D341Med (cell line): ENCODE measurements around the gene SPR.

Experiments used
- DNase-seq: peaks from one replicate; pipeline ENCODE4 v3.0.0; 2012; ENCODE audit warnings: low spot score

Gene SPR

DNA sequence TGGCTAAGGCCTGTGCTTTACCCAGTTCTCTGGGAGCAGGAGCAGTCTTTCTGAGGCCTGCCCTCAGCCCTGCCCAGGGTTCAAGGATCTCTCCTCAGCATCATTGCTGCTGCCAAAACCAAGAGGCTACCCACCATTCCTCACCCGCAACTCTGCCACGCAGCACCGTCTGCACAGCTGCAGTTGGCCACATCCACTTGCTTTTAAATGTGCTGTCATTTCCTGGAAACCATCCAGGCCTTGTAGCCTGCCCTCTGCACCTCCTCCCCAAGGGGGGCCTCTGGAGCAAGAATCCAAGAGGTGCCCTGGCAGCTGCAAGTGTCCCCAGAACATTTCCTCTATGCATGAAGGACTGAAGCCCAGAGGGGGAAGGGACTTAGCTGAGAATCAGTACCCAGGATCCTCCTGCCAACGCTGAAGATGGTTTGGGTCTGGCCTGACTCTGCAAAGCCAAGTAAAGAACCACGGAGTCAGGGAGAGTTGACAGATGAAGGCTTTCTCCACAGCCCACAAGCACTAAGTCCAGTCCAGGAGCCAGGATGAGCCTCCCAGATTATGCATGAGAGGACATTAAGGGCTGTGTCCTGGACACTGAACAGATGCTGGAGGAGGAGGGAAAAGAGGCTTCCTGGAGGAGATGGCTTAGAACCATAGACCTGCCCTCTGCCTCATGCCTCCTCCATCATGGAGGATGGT is 45.0 kb downstream of the SPR start:
- DNase-seq, result no peak

DNA sequence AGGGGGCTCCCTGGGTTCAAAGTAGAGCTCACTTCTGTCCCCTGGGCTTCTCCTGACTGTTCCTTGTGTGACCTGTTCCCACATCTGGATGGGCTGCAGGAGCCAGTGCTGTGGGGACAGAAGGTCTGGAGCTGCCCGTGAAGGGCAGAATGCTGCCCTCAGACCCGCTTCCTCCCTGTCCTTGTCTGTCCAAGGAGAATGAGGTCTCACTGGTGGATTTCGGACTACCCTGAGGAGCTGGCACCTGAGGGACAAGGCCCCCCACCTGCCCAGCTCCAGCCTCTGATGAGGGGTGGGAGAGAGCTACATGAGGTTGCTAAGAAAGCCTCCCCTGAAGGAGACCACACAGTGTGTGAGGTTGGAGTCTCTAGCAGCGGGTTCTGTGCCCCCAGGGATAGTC is 45.6 kb downstream of the SPR start:
- no peak for DNase-seq

DNA sequence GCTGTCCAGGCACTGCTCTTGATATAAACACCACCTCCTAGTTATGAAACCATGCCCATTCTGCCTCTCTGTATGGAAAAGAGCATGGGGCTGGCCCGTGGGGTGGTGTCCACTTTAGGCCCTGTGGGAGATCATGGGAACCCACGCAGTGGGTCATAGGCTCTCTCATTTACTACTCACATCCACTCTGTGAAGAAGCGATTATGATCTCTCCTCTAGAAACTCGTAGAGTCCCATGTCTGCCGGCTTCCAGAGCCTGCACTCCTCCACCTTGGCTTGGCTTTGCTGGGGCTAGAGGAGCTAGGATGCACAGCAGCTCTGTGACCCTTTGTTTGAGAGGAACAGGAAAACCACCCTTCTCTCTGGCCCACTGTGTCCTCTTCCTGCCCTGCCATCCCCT is 46.0 kb downstream of the SPR start:
- DNase-seq, result no peak

DNA sequence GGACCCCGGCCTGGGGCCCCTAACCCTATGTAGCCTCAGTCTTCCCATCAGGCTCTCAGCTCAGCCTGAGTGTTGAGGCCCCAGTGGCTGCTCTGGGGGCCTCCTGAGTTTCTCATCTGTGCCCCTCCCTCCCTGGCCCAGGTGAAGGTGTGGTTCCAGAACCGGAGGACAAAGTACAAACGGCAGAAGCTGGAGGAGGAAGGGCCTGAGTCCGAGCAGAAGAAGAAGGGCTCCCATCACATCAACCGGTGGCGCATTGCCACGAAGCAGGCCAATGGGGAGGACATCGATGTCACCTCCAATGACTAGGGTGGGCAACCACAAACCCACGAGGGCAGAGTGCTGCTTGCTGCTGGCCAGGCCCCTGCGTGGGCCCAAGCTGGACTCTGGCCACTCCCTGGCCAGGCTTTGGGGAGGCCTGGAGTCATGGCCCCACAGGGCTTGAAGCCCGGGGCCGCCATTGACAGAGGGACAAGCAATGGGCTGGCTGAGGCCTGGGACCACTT is 46.5 kb downstream of the SPR start:
- no peak for DNase-seq

DNA sequence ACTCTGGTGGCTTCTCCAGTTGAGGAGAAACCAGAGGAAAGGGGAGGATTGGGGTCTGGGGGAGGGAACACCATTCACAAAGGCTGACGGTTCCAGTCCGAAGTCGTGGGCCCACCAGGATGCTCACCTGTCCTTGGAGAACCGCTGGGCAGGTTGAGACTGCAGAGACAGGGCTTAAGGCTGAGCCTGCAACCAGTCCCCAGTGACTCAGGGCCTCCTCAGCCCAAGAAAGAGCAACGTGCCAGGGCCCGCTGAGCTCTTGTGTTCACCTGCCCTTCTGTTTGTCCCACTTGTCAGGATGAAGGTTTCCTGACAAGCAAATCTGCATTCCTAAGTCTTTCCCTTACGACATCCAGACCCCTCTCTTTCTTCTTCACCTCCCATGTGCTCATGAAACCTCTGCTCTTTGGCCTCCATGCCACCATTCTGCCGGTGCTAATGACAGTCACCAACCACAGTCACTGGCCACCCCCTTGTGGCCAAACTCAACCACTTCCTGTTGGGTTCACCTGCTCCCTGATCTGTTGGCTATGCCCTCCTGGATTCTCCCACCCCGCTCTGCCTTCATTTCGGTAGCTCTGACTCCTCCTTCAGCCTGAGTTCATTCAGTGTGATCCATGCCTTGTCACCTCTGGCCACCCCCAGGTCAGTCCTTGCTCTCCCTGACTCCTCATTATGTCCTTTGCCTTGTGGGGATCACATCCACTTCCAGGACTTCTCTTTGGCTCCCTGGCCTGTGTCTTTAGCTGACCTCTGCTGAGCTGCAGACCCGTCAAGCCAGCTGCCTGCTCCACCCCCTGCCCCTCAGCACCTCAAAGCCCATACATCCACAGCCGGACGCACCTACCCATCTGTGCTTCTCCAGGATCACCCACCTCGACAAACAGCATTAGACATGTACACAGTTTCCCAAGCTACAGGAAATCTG is 47.7 kb downstream of the SPR start:
- DNase-seq, result no peak

DNA sequence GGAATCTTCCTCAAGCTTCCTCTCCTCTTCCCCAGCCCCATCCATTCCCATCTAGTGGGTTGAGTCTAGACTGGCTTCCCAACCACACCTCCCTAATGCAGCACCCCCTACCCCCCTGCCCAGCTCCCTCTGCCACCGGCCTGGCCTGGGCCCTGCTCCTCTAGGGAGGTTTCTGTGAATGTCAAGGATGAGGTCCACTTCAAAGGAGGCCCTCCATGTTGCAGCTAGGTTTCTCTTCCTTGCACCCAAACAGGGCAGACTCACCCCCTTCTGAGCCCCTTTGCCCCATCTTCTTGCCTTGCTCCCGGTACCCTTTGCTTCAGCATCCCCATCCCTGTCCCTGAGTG is 48.4 kb downstream of the SPR start:
- no peak for DNase-seq

DNA sequence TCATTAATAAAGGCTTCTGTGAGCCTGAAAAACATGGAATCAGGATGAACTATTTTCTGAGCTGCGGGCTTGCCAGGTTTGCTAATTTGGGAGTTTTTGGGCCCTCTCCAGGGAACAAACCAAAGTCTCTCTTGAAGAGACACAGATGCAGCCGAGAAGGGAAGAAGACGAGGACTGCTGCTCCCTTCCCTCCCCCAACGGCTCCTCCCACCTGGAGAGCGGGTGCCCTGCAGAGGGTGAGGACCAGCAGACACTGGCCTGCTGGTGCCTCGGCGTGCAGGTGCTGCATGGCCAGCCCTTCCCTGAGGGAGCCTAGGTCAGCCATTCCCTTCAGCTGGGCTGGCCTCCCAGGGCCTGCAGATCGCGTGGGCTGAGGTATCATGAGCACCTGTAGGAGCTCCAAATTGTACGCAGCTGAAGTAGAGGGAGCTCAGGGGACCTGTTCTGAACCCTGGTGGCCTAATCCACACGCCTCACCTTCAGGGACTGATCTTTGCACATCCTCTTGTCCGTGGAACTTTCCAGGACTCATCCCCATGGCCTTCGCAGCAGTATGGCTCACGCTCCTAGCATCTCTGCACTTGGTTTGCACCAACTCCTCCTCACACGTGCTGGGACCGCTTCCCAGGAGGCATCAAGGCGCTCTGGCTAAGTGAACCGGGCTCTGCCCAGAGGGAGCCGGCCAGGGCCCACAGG is 49.6 kb downstream of the SPR start:
- no peak for DNase-seq

DNA sequence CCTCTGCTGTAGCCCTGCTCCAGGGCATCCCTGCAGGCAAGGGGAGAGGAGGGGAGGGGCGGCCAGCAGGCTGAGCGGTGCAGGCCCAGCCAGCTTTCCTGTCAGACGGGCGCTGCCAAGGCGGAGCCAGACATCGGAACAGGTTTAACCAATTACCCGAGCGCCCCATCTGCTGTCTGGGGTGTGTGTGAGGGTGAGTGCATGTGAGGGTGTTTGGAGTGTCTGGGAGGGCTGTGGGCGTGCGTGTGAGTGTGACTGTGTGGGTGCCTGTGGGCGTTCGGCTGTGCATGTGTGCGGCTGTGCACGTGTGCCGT is 50.1 kb downstream of the SPR start:
- no peak for DNase-seq

DNA sequence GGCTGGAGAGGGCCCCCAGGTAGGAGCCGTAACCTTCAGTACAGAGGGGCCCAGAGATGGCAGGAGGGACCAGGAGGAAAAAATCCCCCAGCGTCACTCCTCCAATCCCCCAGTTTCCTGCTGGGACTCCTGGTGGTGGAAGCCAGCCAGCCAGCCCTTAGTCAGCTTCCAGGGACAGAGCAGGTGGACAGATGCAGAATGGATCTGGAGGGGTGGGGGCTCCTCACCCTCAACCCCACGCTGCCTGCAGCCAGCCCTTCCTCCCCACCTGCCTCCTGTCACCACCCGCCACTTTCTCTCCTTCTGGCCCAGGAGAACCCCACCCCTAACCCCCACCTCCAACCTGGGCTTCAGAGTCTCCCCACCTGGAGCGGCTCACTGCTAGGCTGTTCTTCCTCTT is 51.2 kb downstream of the SPR start:
- DNase-seq, result no peak

DNA sequence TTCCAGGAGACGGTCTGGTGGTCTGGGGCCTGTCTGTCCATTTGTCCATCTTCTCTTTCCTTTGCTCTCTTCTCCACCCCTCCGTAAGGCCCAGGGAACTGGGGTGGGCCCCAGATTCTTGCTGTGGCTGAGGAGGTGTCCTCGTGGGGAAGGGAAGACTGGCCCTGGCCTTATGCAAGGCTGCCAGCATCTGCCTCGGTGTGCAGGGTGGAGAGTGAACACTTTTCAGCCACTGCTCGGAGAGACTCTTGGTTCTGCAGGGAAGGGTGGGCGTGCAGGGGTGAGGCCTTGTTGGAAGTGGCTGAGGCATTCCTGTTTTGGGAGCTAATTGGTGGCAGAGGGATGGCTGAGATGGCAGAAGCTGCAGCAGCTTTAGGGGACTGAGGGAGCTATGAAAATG is 53.2 kb downstream of the SPR start:
- no peak for DNase-seq

DNA sequence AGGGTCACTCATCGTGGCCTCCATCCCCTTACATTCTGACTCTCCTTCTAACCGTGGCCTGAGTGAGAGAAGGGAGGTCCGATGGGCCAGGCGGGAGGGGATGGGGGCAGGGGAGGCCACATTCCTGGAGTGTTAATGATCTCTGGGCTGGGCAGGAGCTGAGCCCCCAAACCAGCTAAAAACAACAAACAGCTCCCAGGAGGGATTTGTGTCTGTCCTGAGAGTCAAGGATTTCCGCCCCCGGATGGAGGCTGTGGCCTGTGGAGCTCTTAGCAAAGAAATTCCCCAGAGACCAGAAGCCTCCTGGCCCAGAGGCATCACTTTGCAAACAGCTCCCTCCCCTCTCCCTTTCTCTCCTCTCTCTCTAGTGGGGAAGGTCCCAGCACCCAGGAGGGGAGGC is 53.6 kb downstream of the SPR start:
- DNase-seq, result no peak
